SK-N-SH (cell line): ENCODE data around the gene XRCC6. TPM values are rescaled to one million over a fixed set of nuclear protein-coding genes. Genes with fewer than 3 reads are reported as not detected.

Experiments
- CTCF ChIA-PET: fragments of 300-600, 350-600 bp; formaldehyde crosslinking; extraction: SDS; loops from one replicate; lab custom pipeline; 2021; lab: Yijun Ruan, JAX
- POLR2A ChIA-PET: fragments of 350-600 bp; sonication (Branson Sonifier 250); formaldehyde crosslinking; extraction: SDS; loops from one replicate; lab custom pipeline; 2020; ENCODE audit warnings: antibody characterized with exemption, inconsistent platforms; lab: Yijun Ruan, JAX
- DNase-seq: peaks from one replicate; pipeline ENCODE4 v3.0.0; 2012
- H2AFZ ChIP-seq: fragments of 200-600 bp; sonication (generic); 2 replicates; pipeline ENCODE4 v1.8.1; 2016; ENCODE audit warnings: antibody characterized with exemption, mild to moderate bottlenecking, low read depth
- H3F3A ChIP-seq: fragments of 200-600 bp; sonication (generic); replicated peaks from 2 replicates; pipeline ENCODE3; 2016; ENCODE audit warnings: antibody characterized with exemption, mild to moderate bottlenecking; ENCODE audit not compliant: insufficient read depth
- H3K27ac ChIP-seq, 2 experiments: fragments of 200-500 bp in 1 of 2; fragments of 200-600 bp in 1 of 2; sonication (Bioruptor generic) in 1 of 2; sonication (generic), shearing (Covaris generic) in 1 of 2; 2 replicates each; pipeline versions ENCODE4 v1.5.1 to v1.6.1; 2014 to 2016; ENCODE audit warnings: low read depth in 2 of 2, inconsistent platforms in 1 of 2, low read length in 1 of 2, mild to moderate bottlenecking in 1 of 2, mixed read lengths in 1 of 2
- H3K27me3 ChIP-seq: fragments of 200-600 bp; sonication (generic), shearing (Covaris generic); 2 replicates; pipeline ENCODE4 v1.6.1; 2016; ENCODE audit warnings: mixed run types; ENCODE audit not compliant: insufficient read depth
- H3K36me3 ChIP-seq, 2 experiments: fragments of 200-500 bp in 1 of 2; fragments of 200-600 bp in 1 of 2; sonication (Bioruptor generic) in 1 of 2; sonication (generic) in 1 of 2; replicated peaks in 1 of 2; 2 replicates each; pipeline versions ENCODE3 to v1.5.1; 2014 to 2016; ENCODE audit warnings: low read length in 1 of 2, mild to moderate bottlenecking in 1 of 2; ENCODE audit not compliant: insufficient read depth in 2 of 2, control insufficient read depth in 1 of 2
- H3K4me1 ChIP-seq, 2 experiments: fragments of 200-500 bp in 1 of 2; fragments of 200-600 bp in 1 of 2; sonication (Bioruptor generic) in 1 of 2; sonication (generic), shearing (Covaris generic) in 1 of 2; 2 replicates each; pipeline versions ENCODE4 v1.5.1 to v1.6.1; 2014 to 2016; ENCODE audit warnings: low read depth in 1 of 2, low read length in 1 of 2, mixed run types in 1 of 2; ENCODE audit not compliant: insufficient read depth in 2 of 2, control insufficient read depth in 1 of 2
- H3K4me2 ChIP-seq: fragments of 200-600 bp; sonication (generic), shearing (Covaris generic); 2 replicates; pipeline ENCODE4 v1.6.1; 2017; ENCODE audit warnings: mixed run types
- H3K4me3 ChIP-seq, 2 experiments: fragments of 200-500 bp in 1 of 2; fragments of 200-600 bp in 1 of 2; sonication (Bioruptor generic) in 1 of 2; sonication (generic), shearing (Covaris generic) in 1 of 2; 2 replicates each; pipeline versions ENCODE4 v1.5.1 to v1.8.1; 2014 to 2016; ENCODE audit warnings: low read depth in 2 of 2, inconsistent platforms in 1 of 2, low read length in 1 of 2, mild to moderate bottlenecking in 1 of 2, mixed read lengths in 1 of 2, moderate library complexity in 1 of 2
- H3K79me2 ChIP-seq: fragments of 200-600 bp; sonication (generic); 2 replicates; pipeline ENCODE4 v1.8.1; 2017; ENCODE audit warnings: mild to moderate bottlenecking; ENCODE audit not compliant: insufficient read depth
- H3K9ac ChIP-seq: fragments of 200-600 bp; sonication (generic); 2 replicates; pipeline ENCODE4 v1.6.1; 2017; ENCODE audit warnings: mixed run types
- H3K9me2 ChIP-seq: fragments of 200-600 bp; sonication (generic); 2 replicates; pipeline ENCODE4 v1.6.1; 2017; ENCODE audit warnings: mixed run types
- H3K9me3 ChIP-seq: fragments of 200-600 bp; sonication (generic); 2 replicates; pipeline ENCODE4 v1.6.1; 2017; ENCODE audit warnings: mixed run types, mild to moderate bottlenecking, moderate library complexity
- H4K20me1 ChIP-seq: fragments of 200-600 bp; sonication (generic); 2 replicates; pipeline ENCODE4 v1.6.1; 2017; ENCODE audit warnings: mild to moderate bottlenecking, mixed run types; ENCODE audit not compliant: insufficient read depth
- ELF1 ChIP-seq: IDR thresholded peaks from 2 replicates; pipeline ENCODE4 v1.4.0; 2012
- EP300 ChIP-seq, 2 experiments: IDR thresholded peaks; 2 replicates each; pipeline versions ENCODE4 v1.4.0 to v1.6.1; 2012; ENCODE audit warnings: borderline replicate concordance in 1 of 2, low read depth in 1 of 2, low read length in 1 of 2
- EZH2phosphoT487 ChIP-seq: fragments of 200-600 bp; sonication (generic); IDR thresholded peaks from 2 replicates; pipeline ENCODE4 v1.6.1; 2017; ENCODE audit warnings: low read depth, mixed run types, mild to moderate bottlenecking, antibody characterized with exemption, moderate library complexity, borderline replicate concordance
- FOXM1 ChIP-seq: IDR thresholded peaks from 2 replicates; pipeline ENCODE4 v1.4.0; 2012; ENCODE audit warnings: low read depth, mild to moderate bottlenecking
- JUND ChIP-seq: IDR thresholded peaks from 2 replicates; pipeline ENCODE4 v1.4.0; 2012
- MEF2A ChIP-seq: IDR thresholded peaks from 2 replicates; pipeline ENCODE4 v1.4.0; 2012; ENCODE audit warnings: low read depth, borderline replicate concordance
- MXI1 ChIP-seq: IDR thresholded peaks from 2 replicates; pipeline ENCODE4 v1.6.1; 2012; ENCODE audit warnings: mild to moderate bottlenecking, low read depth, low read length, improper control_type of control experiment
- NFIC ChIP-seq: IDR thresholded peaks from 2 replicates; pipeline ENCODE4 v1.4.0; 2012; ENCODE audit warnings: borderline replicate concordance
- NRF1 ChIP-seq: IDR thresholded peaks from 2 replicates; pipeline ENCODE4 v1.6.1; 2012; ENCODE audit warnings: low read depth, mild to moderate bottlenecking, low read length
- RAD21 ChIP-seq: IDR thresholded peaks from 2 replicates; pipeline ENCODE4 v1.6.1; 2012; ENCODE audit warnings: mild to moderate bottlenecking, low read length
- RCOR1 ChIP-seq: fragments of 150-350 bp; IDR thresholded peaks from 2 replicates; pipeline ENCODE4 v1.6.1; 2017; ENCODE audit warnings: antibody characterized with exemption, low read length
- RFX5 ChIP-seq: IDR thresholded peaks from 2 replicates; pipeline ENCODE4 v1.6.1; 2012; ENCODE audit warnings: mild to moderate bottlenecking, improper control_type of control experiment, low read length
- SMC3 ChIP-seq: IDR thresholded peaks from 2 replicates; pipeline ENCODE4 v1.6.1; 2012; ENCODE audit warnings: low read depth, low read length, improper control_type of control experiment
- TCF12 ChIP-seq: IDR thresholded peaks from 2 replicates; pipeline ENCODE4 v1.4.0; 2012
- TEAD4 ChIP-seq: IDR thresholded peaks from 2 replicates; pipeline ENCODE4 v1.4.0; 2012; ENCODE audit warnings: mild to moderate bottlenecking, borderline replicate concordance; ENCODE audit not compliant: insufficient read depth
- YY1 ChIP-seq: IDR thresholded peaks from 2 replicates; pipeline ENCODE4 v1.4.0; 2012; ENCODE audit warnings: low read depth, mild to moderate bottlenecking
- WGBS: methylation state at CpG from one replicate; pipeline ENCODE4 v1.1.6; 2017; ENCODE audit warnings: low lambda C conversion rate; 5-methylcytosine and 5-hydroxymethylcytosine counted together
- polyA plus RNA-seq, 3 experiments: library from polyadenylated mRNA; depleted of rRNA; stranded (reverse); fragments of >200 nt; gene quantifications; 2 replicates each; pipeline ENCODE4 v1.2.3, GENCODE V29; 2012
- TF ChIP-seq, protein P1 (sequence below): IDR thresholded peaks from 2 replicates; pipeline ENCODE4 v1.6.1; 2012; ENCODE audit warnings: mild to moderate bottlenecking, low read depth, low read length, moderate library complexity
- TF ChIP-seq, protein P2 (sequence below): IDR thresholded peaks from 2 replicates; pipeline ENCODE4 v1.4.0; 2012; ENCODE audit warnings: low read depth, borderline replicate concordance
- TF ChIP-seq, protein P3 (sequence below): IDR thresholded peaks from 2 replicates; pipeline ENCODE4 v1.4.0; 2012; ENCODE audit warnings: low read depth, borderline replicate concordance

Gene XRCC6
- polyA plus RNA-seq, 1 of the 3 experiments (the other 2 are of a cell fraction), result 78.1 TPM

DNA sequence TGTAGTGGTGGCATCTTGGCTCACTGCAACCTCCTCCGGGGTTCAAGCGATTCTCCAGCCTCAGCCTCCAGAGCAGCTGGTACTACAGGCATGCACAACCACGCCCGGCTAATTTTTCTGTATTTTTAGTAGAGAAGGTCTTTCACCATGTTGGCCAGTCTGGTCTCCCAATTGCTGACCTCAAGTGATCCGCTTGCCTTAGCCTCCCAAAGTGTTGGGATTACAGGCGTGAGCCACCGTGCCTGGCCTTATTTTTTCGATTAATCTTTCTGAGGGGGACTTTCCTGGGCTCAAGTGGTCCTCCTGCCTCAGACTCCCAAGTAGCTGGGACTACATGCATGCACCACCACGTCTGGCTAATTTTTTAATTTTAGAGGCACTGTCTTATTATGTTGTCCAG lies 62.0 kb downstream of the XRCC6 start:
- ChIA-PET POLR2A (no interaction called here), CTCF (no interaction called here)
- Histone ChIP-seq H3K4me2 (peak overlapping the region; percentile 75), H4K20me1 (no peaks in the 10 kb centered on the region), H3K4me1 (no peaks in the 10 kb centered on the region; a peak in 1 of 4 replicates), H3K27me3 (no peaks in the 10 kb centered on the region), H3K9me3 (no peaks in the 10 kb centered on the region), H3K9me2 (no peaks in the 10 kb centered on the region), H3K9ac (no peak overlapping the region; the same call in 1 of the 2 replicates), H3K79me2 (peaks cover 98% of the 10 kb centered on the region), H3K36me3 (peaks cover 9 to 18% of the 10 kb centered on the region in 2 experiments), H3F3A (peaks cover 9% of the 10 kb centered on the region), H2AFZ (no peak overlapping the region), H3K27ac (peak overlapping the region in 1 of 2 experiments; percentile 82; a peak in 1 of 4 replicates), H3K4me3 (peak overlapping the region in 1 of 2 experiments; percentile 73; a peak in 2 of 4 replicates)
- no peak for DNase-seq
- 88% methylated on average over 9 of the region's 9 CpGs for WGBS
- TF ChIP-seq NFIC, result no peak
- TF ChIP-seq, protein P1, sequence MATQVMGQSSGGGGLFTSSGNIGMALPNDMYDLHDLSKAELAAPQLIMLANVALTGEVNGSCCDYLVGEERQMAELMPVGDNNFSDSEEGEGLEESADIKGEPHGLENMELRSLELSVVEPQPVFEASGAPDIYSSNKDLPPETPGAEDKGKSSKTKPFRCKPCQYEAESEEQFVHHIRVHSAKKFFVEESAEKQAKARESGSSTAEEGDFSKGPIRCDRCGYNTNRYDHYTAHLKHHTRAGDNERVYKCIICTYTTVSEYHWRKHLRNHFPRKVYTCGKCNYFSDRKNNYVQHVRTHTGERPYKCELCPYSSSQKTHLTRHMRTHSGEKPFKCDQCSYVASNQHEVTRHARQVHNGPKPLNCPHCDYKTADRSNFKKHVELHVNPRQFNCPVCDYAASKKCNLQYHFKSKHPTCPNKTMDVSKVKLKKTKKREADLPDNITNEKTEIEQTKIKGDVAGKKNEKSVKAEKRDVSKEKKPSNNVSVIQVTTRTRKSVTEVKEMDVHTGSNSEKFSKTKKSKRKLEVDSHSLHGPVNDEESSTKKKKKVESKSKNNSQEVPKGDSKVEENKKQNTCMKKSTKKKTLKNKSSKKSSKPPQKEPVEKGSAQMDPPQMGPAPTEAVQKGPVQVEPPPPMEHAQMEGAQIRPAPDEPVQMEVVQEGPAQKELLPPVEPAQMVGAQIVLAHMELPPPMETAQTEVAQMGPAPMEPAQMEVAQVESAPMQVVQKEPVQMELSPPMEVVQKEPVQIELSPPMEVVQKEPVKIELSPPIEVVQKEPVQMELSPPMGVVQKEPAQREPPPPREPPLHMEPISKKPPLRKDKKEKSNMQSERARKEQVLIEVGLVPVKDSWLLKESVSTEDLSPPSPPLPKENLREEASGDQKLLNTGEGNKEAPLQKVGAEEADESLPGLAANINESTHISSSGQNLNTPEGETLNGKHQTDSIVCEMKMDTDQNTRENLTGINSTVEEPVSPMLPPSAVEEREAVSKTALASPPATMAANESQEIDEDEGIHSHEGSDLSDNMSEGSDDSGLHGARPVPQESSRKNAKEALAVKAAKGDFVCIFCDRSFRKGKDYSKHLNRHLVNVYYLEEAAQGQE, result no peak
- no peak for TF ChIP-seq RAD21
- no peak for TF ChIP-seq EP300 (IDR thresholded peaks at IDR 0.05; ENCODE audit: borderline replicate concordance in 1 of 2, low read depth in 1 of 2, low read length in 1 of 2)
- no peak for TF ChIP-seq MXI1
- no peak for TF ChIP-seq TEAD4
- TF ChIP-seq, protein P2, sequence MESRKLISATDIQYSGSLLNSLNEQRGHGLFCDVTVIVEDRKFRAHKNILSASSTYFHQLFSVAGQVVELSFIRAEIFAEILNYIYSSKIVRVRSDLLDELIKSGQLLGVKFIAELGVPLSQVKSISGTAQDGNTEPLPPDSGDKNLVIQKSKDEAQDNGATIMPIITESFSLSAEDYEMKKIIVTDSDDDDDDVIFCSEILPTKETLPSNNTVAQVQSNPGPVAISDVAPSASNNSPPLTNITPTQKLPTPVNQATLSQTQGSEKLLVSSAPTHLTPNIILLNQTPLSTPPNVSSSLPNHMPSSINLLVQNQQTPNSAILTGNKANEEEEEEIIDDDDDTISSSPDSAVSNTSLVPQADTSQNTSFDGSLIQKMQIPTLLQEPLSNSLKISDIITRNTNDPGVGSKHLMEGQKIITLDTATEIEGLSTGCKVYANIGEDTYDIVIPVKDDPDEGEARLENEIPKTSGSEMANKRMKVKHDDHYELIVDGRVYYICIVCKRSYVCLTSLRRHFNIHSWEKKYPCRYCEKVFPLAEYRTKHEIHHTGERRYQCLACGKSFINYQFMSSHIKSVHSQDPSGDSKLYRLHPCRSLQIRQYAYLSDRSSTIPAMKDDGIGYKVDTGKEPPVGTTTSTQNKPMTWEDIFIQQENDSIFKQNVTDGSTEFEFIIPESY, result no peak
- TF ChIP-seq TCF12, result no peak
- no peak for TF ChIP-seq RFX5
- TF ChIP-seq ELF1, result no peak
- no peak for TF ChIP-seq JUND
- TF ChIP-seq YY1, result no peak
- TF ChIP-seq FOXM1, result no peak
- TF ChIP-seq NRF1, result no peak
- TF ChIP-seq, protein P3, sequence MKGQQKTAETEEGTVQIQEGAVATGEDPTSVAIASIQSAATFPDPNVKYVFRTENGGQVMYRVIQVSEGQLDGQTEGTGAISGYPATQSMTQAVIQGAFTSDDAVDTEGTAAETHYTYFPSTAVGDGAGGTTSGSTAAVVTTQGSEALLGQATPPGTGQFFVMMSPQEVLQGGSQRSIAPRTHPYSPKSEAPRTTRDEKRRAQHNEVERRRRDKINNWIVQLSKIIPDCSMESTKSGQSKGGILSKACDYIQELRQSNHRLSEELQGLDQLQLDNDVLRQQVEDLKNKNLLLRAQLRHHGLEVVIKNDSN, result no peak
- no peak for TF ChIP-seq MEF2A
- no peak for TF ChIP-seq RCOR1
- no peak for TF ChIP-seq EZH2phosphoT487
- no peak for TF ChIP-seq SMC3
